Activated naive CD4-positive, alpha-beta T cell treated with anti-CD3 and anti-CD28 coated beads, Interleukin-2, amount 10 ng/mL, durations not matched to agents 7 days and 5 days (primary cell): ENCODE data around the gene UQCR10.

ENCODE experiments used
- CTCF ChIA-PET: fragments of 350-600 bp; sonication (Branson Sonifier 250); formaldehyde crosslinking; loops from one replicate; lab custom pipeline; 2021; ENCODE audit warnings: antibody characterized with exemption; lab: Charles Lee
- DNase-seq: peaks from one replicate; pipeline ENCODE4 v3.0.0-alpha.2; 2020
- H3K27ac Mint-ChIP-seq: one replicate; pipeline ENCODE4 v1.8.0; 2021; ENCODE audit warnings: mild to moderate bottlenecking, moderate library complexity, mixed read lengths
- H3K27me3 Mint-ChIP-seq: one replicate; pipeline ENCODE4 v1.8.0; 2021; ENCODE audit warnings: mild to moderate bottlenecking, mixed read lengths
- H3K36me3 Mint-ChIP-seq: one replicate; pipeline ENCODE4 v1.8.0; 2021; ENCODE audit warnings: mixed read lengths
- H3K4me1 Mint-ChIP-seq: one replicate; pipeline ENCODE4 v1.8.0; 2021; ENCODE audit warnings: mixed read lengths
- H3K4me3 Mint-ChIP-seq: one replicate; pipeline ENCODE4 v1.8.0; 2021; ENCODE audit warnings: mild to moderate bottlenecking, moderate library complexity, mixed read lengths
- H3K9me3 Mint-ChIP-seq: one replicate; pipeline ENCODE4 v1.8.0; 2021; ENCODE audit warnings: mixed read lengths

UQCR10 gene

DNA sequence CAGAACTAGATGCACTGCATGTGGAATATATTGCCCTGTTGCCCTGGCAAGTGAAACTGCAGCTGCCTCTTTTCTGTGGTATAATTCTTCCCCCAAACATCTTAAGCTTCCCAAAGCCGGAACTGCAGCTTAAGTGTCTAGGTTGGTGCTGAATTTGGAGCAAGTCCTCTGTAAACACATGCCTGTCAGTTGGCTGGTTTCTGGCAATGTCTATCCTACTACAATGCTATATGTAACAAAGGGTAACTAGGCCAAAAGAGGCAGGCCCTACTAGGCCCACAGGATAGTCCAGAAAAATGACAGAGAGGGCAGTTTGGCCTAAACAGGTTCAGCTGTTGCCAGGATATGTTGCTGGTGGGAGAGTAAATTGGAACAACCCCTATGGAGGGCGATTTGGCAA is 43.0 kb downstream of the UQCR10 start:
- Mint-ChIP-seq H3K27ac (no peak overlapping the region), H3K4me3 (no peak overlapping the region), H3K27me3 (no peaks in the 10 kb centered on the region), H3K4me1 (no peaks in the 10 kb centered on the region), H3K9me3 (no peaks in the 10 kb centered on the region), H3K36me3 (peaks cover 62% of the 10 kb centered on the region)
- DNase-seq, result no peak
- CTCF ChIA-PET, result no interaction called here

GRCh38 chr22:29811377-29811776 is 44.2 kb downstream of the UQCR10 start:
- H3K9me3 Mint-ChIP-seq, result no peaks in the 10 kb centered on the region
- H3K27ac Mint-ChIP-seq, result no peak overlapping the region
- peaks cover 59% of the 10 kb centered on the region for H3K36me3 Mint-ChIP-seq
- DNase-seq, result no peak
- CTCF ChIA-PET, result interaction anchor here (0.6 kb wide), 1 partner anchor 49 kb away, joined by 3 read pairs; no protein-coding TSS in a partner anchor
- no peaks in the 10 kb centered on the region for H3K4me1 Mint-ChIP-seq
- no peaks in the 10 kb centered on the region for H3K27me3 Mint-ChIP-seq
- no peak overlapping the region for H3K4me3 Mint-ChIP-seq

DNA sequence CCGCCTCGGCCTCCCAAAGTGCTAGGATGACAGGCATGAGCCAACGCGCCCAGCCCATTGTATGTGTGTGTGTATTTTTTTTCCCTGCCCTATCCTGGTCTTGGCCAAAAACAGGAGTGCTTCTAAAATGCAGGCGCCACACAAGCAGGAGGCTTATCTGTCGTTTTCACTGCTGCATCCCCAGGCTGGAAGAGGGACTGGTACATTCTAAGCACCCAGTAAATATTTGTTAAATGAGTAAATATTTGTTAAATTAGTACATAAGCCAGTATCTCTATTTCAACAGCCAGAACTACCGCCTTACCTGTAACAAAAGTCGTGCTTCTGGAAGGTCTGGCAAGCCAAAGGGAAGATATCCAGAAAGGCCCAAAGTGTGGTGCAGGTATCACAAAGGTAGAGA is 46.0 kb downstream of the UQCR10 start:
- Mint-ChIP-seq H3K9me3 (no peaks in the 10 kb centered on the region), H3K27ac (no peak overlapping the region), H3K4me3 (no peak overlapping the region), H3K36me3 (peaks cover 56% of the 10 kb centered on the region), H3K4me1 (no peaks in the 10 kb centered on the region), H3K27me3 (no peaks in the 10 kb centered on the region)
- DNase-seq, result no peak
- CTCF ChIA-PET, result no interaction called here

GRCh38 chr22:29813563-29813962 is 46.4 kb downstream of the UQCR10 start:
- Mint-ChIP-seq H3K4me1 (no peaks in the 10 kb centered on the region), H3K9me3 (no peaks in the 10 kb centered on the region), H3K27ac (no peak overlapping the region), H3K36me3 (peaks cover 56% of the 10 kb centered on the region), H3K4me3 (no peak overlapping the region), H3K27me3 (no peaks in the 10 kb centered on the region)
- DNase-seq, result no peak
- CTCF ChIA-PET, result no interaction called here

- Mint-ChIP-seq H3K27me3 (no peaks in the 10 kb centered on the region), H3K4me3 (no peak overlapping the region), H3K4me1 (no peaks in the 10 kb centered on the region), H3K36me3 (peaks cover 59% of the 10 kb centered on the region), H3K9me3 (no peaks in the 10 kb centered on the region), H3K27ac (no peak overlapping the region)
- CTCF ChIA-PET, result no interaction called here
- DNase-seq, result no peak
Measured at GRCh38 chr22:29814003-29814402, 46.8 kb downstream of the UQCR10 start.

GRCh38 chr22:29815580-29815979 is 48.4 kb downstream of the UQCR10 start:
- no peaks in the 10 kb centered on the region for H3K9me3 Mint-ChIP-seq
- no peak for DNase-seq
- peaks cover 59% of the 10 kb centered on the region for H3K36me3 Mint-ChIP-seq
- CTCF ChIA-PET, result interaction anchor here (0.8 kb wide), 1 partner anchor 182 kb away, joined by 3 read pairs; no protein-coding TSS in a partner anchor
- no peak overlapping the region for H3K27ac Mint-ChIP-seq
- H3K27me3 Mint-ChIP-seq, result no peaks in the 10 kb centered on the region
- no peaks in the 10 kb centered on the region for H3K4me1 Mint-ChIP-seq
- no peak overlapping the region for H3K4me3 Mint-ChIP-seq

DNA sequence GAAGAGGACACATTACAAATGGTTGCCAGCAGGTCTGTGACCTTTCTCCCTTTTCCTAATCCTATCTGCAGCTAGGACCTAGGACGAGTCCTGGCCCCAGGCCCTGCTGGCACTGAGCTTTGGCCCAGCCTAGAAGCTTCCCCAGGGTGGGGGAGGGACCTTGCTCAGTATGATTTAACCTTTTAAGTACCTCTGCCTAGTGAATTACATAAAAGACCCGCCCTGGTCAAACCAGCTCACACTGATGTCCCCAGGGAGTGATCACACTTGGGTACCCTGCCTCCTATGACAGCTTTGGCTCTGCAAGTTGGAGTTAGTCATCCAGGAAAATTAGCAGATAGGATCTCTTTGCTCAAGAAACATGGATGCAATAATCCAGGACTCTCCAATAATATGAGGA is 49.0 kb downstream of the UQCR10 start:
- peaks cover 57% of the 10 kb centered on the region for H3K36me3 Mint-ChIP-seq
- H3K9me3 Mint-ChIP-seq, result no peaks in the 10 kb centered on the region
- no peaks in the 10 kb centered on the region for H3K27me3 Mint-ChIP-seq
- CTCF ChIA-PET, result interaction anchor here (0.8 kb wide), 1 partner anchor 182 kb away, joined by 3 read pairs; no protein-coding TSS in a partner anchor
- peaks cover 1% of the 10 kb centered on the region for H3K4me1 Mint-ChIP-seq
- no peak overlapping the region for H3K4me3 Mint-ChIP-seq
- no peak for DNase-seq
- H3K27ac Mint-ChIP-seq, result no peak overlapping the region

DNA sequence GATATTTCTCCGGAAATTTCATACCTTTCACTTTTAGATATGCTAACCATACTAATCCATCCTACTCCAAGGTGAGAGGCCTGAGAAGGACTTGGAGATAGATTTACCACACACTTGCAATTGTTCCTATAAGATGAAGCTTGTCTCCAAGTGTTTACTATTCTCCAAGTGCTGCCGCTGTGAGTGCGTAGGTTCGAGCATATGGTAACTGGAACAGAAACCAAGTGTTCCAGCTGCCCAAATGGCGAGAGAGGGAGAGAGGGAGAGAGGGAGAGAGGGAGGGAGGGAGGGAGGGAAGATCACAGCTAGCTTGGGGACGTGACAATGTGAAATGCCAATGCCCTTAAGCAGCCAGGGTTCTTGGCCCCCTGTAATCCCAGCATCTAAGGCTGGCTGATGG is 49.4 kb downstream of the UQCR10 start:
- no peak for DNase-seq
- Mint-ChIP-seq H3K27me3 (no peaks in the 10 kb centered on the region), H3K36me3 (peaks cover 59% of the 10 kb centered on the region), H3K4me3 (no peak overlapping the region), H3K9me3 (no peaks in the 10 kb centered on the region), H3K4me1 (peaks cover 5% of the 10 kb centered on the region), H3K27ac (no peak overlapping the region)
- CTCF ChIA-PET, result interaction anchor here (0.8 kb wide), 1 partner anchor 181 kb away, joined by 3 read pairs; no protein-coding TSS in a partner anchor

GRCh38 chr22:29816980-29817379 is 49.8 kb downstream of the UQCR10 start:
- Mint-ChIP-seq H3K27ac (no peak overlapping the region), H3K4me1 (peaks cover 9% of the 10 kb centered on the region), H3K27me3 (no peaks in the 10 kb centered on the region), H3K4me3 (no peak overlapping the region), H3K9me3 (no peaks in the 10 kb centered on the region), H3K36me3 (peaks cover 56% of the 10 kb centered on the region)
- CTCF ChIA-PET, result no interaction called here
- no peak for DNase-seq

DNA sequence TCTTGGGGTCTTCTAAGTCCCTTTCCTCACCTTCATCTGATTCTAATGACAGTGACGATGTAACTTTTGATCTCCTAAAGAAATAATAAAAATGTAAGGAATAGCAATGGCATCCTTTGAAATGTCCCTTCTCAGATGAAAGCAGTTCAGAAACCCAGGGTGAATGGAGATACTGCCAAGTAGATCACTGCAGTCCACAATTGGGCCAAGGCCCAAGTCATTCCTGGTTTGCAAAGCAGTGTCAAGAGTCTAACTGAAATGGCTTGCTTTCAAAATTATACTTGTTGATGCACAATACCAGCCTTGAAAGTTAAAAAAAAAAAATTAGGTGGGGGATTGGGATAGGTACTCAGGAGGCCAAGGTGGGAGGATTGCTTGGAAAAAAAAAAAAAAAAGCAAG is 50.6 kb downstream of the UQCR10 start:
- Mint-ChIP-seq H3K9me3 (no peaks in the 10 kb centered on the region), H3K36me3 (peaks cover 54% of the 10 kb centered on the region), H3K4me1 (peaks cover 12% of the 10 kb centered on the region), H3K27me3 (no peaks in the 10 kb centered on the region), H3K4me3 (no peak overlapping the region), H3K27ac (no peak overlapping the region)
- DNase-seq, result no peak
- CTCF ChIA-PET, result no interaction called here

- CTCF ChIA-PET, result no interaction called here
- no peaks in the 10 kb centered on the region for H3K27me3 Mint-ChIP-seq
- H3K9me3 Mint-ChIP-seq, result no peaks in the 10 kb centered on the region
- peaks cover 12% of the 10 kb centered on the region for H3K4me1 Mint-ChIP-seq
- H3K36me3 Mint-ChIP-seq, result peaks cover 52% of the 10 kb centered on the region
- no peak for DNase-seq
- H3K27ac Mint-ChIP-seq, result no peak overlapping the region
- no peak overlapping the region for H3K4me3 Mint-ChIP-seq
Measured at GRCh38 chr22:29819501-29819900, 52.3 kb downstream of the UQCR10 start.
